ENCODE data around the gene TIAM2.

DNA sequence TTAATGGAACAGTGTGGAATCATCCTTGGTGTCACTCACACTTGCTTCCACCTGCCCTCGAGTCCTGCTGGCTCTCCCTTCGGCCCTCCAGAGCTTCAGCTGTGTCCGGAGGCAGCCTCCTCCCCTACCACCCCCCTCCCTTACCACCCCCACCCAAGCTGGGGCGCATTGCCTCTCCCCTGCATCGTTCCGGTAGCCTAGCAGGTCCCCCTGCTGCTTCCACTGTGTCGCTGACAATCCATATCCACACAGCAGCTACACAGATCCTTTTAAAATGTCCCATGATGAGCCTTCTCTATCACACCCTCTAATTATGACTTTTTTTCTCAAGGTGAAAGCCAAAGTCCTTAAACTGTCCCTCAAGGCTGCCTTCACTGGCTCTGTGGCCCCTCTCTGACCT, 117.6 kb downstream of the TIAM2 start:
- TF ChIP-seq CTCF (IDR thresholded peaks at IDR 0.05 in 8 of 11, conservative IDR thresholded peaks at IDR 0.05 in 3 of 11), result no peak
- TF ChIP-seq POLR2A (IDR thresholded peaks at IDR 0.05), result no peak

Measured in spleen (tissue), 7 donors.